ENCODE measurements around the gene BRAT1.
"Not testable (repeated sequence)": the region's sequence is repeated elsewhere in the genome, so short reads cannot be mapped to it uniquely, and the experiment has no call there.

BRAT1 gene

GRCh38 chr7:2537981-2538851 is 17.1 kb downstream of the BRAT1 start:
- no peak for TF ChIP-seq CTCF (IDR thresholded peaks at IDR 0.05)
- no peaks in the 10 kb centered on the region for H3K27me3 ChIP-seq
- no peaks in the 10 kb centered on the region for H3K9me3 ChIP-seq
- peaks cover 59% of the 10 kb centered on the region for H3K36me3 ChIP-seq
- H3K4me3 ChIP-seq (ENCODE audit: low read depth in 1 of 2, low read length in 1 of 2): no peak overlapping the region
- no peaks in the 10 kb centered on the region for H3K4me1 ChIP-seq (ENCODE audit: control insufficient read depth in 1 of 2, insufficient read depth in 1 of 2, low read depth in 1 of 2, low read length in 1 of 2)
- no peak overlapping the region for H3K27ac ChIP-seq

GRCh38 chr7:2535872-2536627 is 19.3 kb downstream of the BRAT1 start:
- H3K27ac ChIP-seq; H3K27me3 ChIP-seq; H3K4me3 ChIP-seq (ENCODE audit: low read depth in 1 of 2, low read length in 1 of 2); H3K9me3 ChIP-seq; H3K4me1 ChIP-seq (ENCODE audit: control insufficient read depth in 1 of 2, insufficient read depth in 1 of 2, low read depth in 1 of 2, low read length in 1 of 2): not testable (repeated sequence)
- peaks cover 37% of the 10 kb centered on the region for H3K36me3 ChIP-seq

- H3K27ac ChIP-seq; H3K4me3 ChIP-seq (ENCODE audit: low read depth in 1 of 2, low read length in 1 of 2); H3K27me3 ChIP-seq; H3K9me3 ChIP-seq: not testable (repeated sequence)
- peaks cover 19% of the 10 kb centered on the region for H3K36me3 ChIP-seq
- H3K4me1 ChIP-seq (ENCODE audit: control insufficient read depth in 1 of 2, insufficient read depth in 1 of 2, low read depth in 1 of 2, low read length in 1 of 2): peaks cover 21 to 23% of the 10 kb centered on the region in 2 experiments
Measured at GRCh38 chr7:2534214-2534613, 21.1 kb downstream of the BRAT1 start.

- H3K4me1 ChIP-seq (ENCODE audit: control insufficient read depth in 1 of 2, insufficient read depth in 1 of 2, low read depth in 1 of 2, low read length in 1 of 2): peaks cover 28 to 30% of the 10 kb centered on the region in 2 experiments
- H3K27ac ChIP-seq; H3K9me3 ChIP-seq; H3K4me3 ChIP-seq (ENCODE audit: low read depth in 1 of 2, low read length in 1 of 2); H3K27me3 ChIP-seq: not testable (repeated sequence)
- H3K36me3 ChIP-seq: peaks cover 12% of the 10 kb centered on the region
Measured at GRCh38 chr7:2533566-2533965, 21.8 kb downstream of the BRAT1 start.

GRCh38 chr7:2532816-2533215 is 22.5 kb downstream of the BRAT1 start:
- H3K9me3 ChIP-seq: not testable (repeated sequence)

GRCh38 chr7:2532199-2532772 is 23.0 kb downstream of the BRAT1 start:
- H3K27me3 ChIP-seq; H3K9me3 ChIP-seq; H3K4me3 ChIP-seq (ENCODE audit: low read depth in 1 of 2, low read length in 1 of 2); H3K36me3 ChIP-seq: not testable (repeated sequence)
- Histone ChIP-seq H3K4me1 (ENCODE audit: control insufficient read depth in 1 of 2, insufficient read depth in 1 of 2, low read depth in 1 of 2, low read length in 1 of 2) (peaks cover 40 to 41% of the 10 kb centered on the region in 2 experiments), H3K27ac (peak overlapping the region; percentile 43)

More at GRCh38 chr7:2532816-2533215, 22.5 kb downstream of the BRAT1 start:
- not testable (repeated sequence) for H3K36me3 ChIP-seq; H3K27me3 ChIP-seq; H3K4me3 ChIP-seq (ENCODE audit: low read depth in 1 of 2, low read length in 1 of 2); H3K27ac ChIP-seq
- H3K4me1 ChIP-seq (ENCODE audit: control insufficient read depth in 1 of 2, insufficient read depth in 1 of 2, low read depth in 1 of 2, low read length in 1 of 2): peaks cover 35 to 37% of the 10 kb centered on the region in 2 experiments

GRCh38 chr7:2531796-2532110 is 23.6 kb downstream of the BRAT1 start:
- Histone ChIP-seq H3K4me1 (ENCODE audit: control insufficient read depth in 1 of 2, insufficient read depth in 1 of 2, low read depth in 1 of 2, low read length in 1 of 2) (peaks cover 46 to 47% of the 10 kb centered on the region in 2 experiments), H3K27ac (peak overlapping the region; percentile 98), H3K36me3 (peaks cover 10% of the 10 kb centered on the region)
- not testable (repeated sequence) for H3K9me3 ChIP-seq; H3K4me3 ChIP-seq (ENCODE audit: low read depth in 1 of 2, low read length in 1 of 2); H3K27me3 ChIP-seq

- peak overlapping the region; percentile 54 to 60 for H3K4me3 ChIP-seq (ENCODE audit: low read depth in 1 of 2, low read length in 1 of 2)
- not testable (repeated sequence) for H3K27me3 ChIP-seq, H3K9me3 ChIP-seq
- H3K4me1 ChIP-seq (ENCODE audit: control insufficient read depth in 1 of 2, insufficient read depth in 1 of 2, low read depth in 1 of 2, low read length in 1 of 2): peaks cover 51 to 52% of the 10 kb centered on the region in 2 experiments
- H3K36me3 ChIP-seq: peaks cover 16% of the 10 kb centered on the region
- H3K27ac ChIP-seq: peak overlapping the region; percentile 98
Measured at GRCh38 chr7:2530994-2531795, 24.1 kb downstream of the BRAT1 start.
